Esophagus (tissue), 2 donors: ENCODE results near the gene SMYD3. TPM values are rescaled to one million over a fixed set of nuclear protein-coding genes. Genes with fewer than 3 reads are reported as not detected.

Source experiments
- H3K27ac ChIP-seq, 2 donors: one replicate each; pipeline ENCODE4 v1.5.1; 2013; ENCODE audit warnings: low read depth in 2 of 2, mild to moderate bottlenecking in 2 of 2, inconsistent platforms in 1 of 2, low read length in 1 of 2, moderate library complexity in 1 of 2
- H3K27me3 ChIP-seq, 2 donors: one replicate each; pipeline ENCODE4 v1.6.1; 2013; ENCODE audit warnings: low read length in 2 of 2, control low read depth in 1 of 2, mild to moderate bottlenecking in 1 of 2; ENCODE audit not compliant: insufficient read depth in 2 of 2, control insufficient read depth in 1 of 2
- H3K36me3 ChIP-seq, 2 donors: one replicate each; pipeline ENCODE4 v1.6.1; 2013; ENCODE audit warnings: low read length in 1 of 2; ENCODE audit not compliant: control insufficient read depth in 2 of 2, insufficient read depth in 2 of 2
- H3K4me1 ChIP-seq, 2 donors: one replicate each; pipeline ENCODE4 v1.6.1; 2013; ENCODE audit warnings: low read length in 1 of 2; ENCODE audit not compliant: control insufficient read depth in 2 of 2, insufficient read depth in 2 of 2
- H3K4me3 ChIP-seq, 2 donors: one replicate each; pipeline ENCODE4 v1.5.1; 2013; ENCODE audit warnings: low read length in 2 of 2, mild to moderate bottlenecking in 2 of 2, low read depth in 1 of 2, moderate library complexity in 1 of 2
- H3K9me3 ChIP-seq, 2 donors: one replicate each; pipeline ENCODE4 v1.6.1; 2013; ENCODE audit warnings: mild to moderate bottlenecking in 2 of 2, low read depth in 1 of 2, low read length in 1 of 2, moderate library complexity in 1 of 2; ENCODE audit not compliant: control insufficient read depth in 2 of 2, insufficient read depth in 1 of 2
- WGBS, 2 donors: extraction: QIAGEN DNeasy Blood & Tissue Kit; methylation state at CpG; one replicate each; pipeline ENCODE4 v1.1.7; 2013; 5-methylcytosine and 5-hydroxymethylcytosine counted together
- polyA plus RNA-seq, 2 donors: library from polyadenylated mRNA; stranded (reverse); fragments of 200-250 nt; gene quantifications; one replicate each; pipeline ENCODE4 v1.2.3, GENCODE V29; 2013
- donor health status: healthy with polysubstance abuse.
- donor health status: Bipolar disorder and iron deficiency.

The SMYD3 gene
- polyA plus RNA-seq, 2 donors = 5.0 to 5.7 TPM

- 61 to 75% methylated on average over 1 of the region's 1 CpG for WGBS, 2 donors
- no peaks in the 10 kb centered on the region for H3K27me3 ChIP-seq
- no peaks in the 10 kb centered on the region for H3K4me1 ChIP-seq
- H3K9me3 ChIP-seq = no peaks in the 10 kb centered on the region
- no peaks in the 10 kb centered on the region for H3K36me3 ChIP-seq
- H3K27ac ChIP-seq = no peak overlapping the region
- no peak overlapping the region for H3K4me3 ChIP-seq
Observed at GRCh38 chr1:246179401-246179800, 327.7 kb downstream of the SMYD3 start.

DNA sequence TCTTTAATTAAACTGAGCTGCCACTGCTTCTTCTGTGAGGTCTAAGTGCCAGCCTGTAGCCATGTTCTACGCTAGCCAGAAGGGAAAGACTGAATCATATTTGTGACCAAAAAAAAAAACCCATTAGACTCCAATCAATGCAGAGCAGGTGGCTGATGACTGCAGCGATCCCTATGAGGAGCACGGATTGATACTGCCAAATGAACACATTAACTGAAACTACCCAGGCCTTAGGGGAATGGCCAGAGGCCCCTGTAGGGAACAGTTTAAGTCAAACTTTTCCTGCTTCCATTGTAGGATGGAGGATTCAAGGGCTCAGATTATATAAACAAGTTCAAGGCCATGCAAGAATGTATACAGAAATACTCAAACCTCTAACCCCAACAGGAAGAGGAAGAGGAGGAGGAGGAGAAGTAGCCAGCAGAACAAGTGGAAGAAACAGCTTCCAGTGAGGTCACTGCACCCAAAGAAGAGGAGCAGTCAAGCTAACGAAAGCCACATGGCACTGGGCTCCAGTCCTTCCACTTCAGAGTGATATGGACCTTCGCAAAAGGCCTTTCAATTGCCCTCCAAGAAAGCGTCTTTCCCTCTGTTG lies 328.3 kb downstream of the SMYD3 start:
- no peak overlapping the region for H3K4me3 ChIP-seq
- H3K27me3 ChIP-seq = no peaks in the 10 kb centered on the region
- no peaks in the 10 kb centered on the region for H3K36me3 ChIP-seq
- H3K4me1 ChIP-seq = no peaks in the 10 kb centered on the region
- no peak overlapping the region for H3K27ac ChIP-seq
- H3K9me3 ChIP-seq = no peaks in the 10 kb centered on the region
- WGBS, 2 donors = 88 to 89% methylated on average over 6 of the region's 6 CpGs

GRCh38 chr1:246176126-246177024 lies 330.7 kb downstream of the SMYD3 start:
- 83 to 84% methylated on average over 11 of the region's 11 CpGs for WGBS, 2 donors
- H3K9me3 ChIP-seq = no peaks in the 10 kb centered on the region

DNA sequence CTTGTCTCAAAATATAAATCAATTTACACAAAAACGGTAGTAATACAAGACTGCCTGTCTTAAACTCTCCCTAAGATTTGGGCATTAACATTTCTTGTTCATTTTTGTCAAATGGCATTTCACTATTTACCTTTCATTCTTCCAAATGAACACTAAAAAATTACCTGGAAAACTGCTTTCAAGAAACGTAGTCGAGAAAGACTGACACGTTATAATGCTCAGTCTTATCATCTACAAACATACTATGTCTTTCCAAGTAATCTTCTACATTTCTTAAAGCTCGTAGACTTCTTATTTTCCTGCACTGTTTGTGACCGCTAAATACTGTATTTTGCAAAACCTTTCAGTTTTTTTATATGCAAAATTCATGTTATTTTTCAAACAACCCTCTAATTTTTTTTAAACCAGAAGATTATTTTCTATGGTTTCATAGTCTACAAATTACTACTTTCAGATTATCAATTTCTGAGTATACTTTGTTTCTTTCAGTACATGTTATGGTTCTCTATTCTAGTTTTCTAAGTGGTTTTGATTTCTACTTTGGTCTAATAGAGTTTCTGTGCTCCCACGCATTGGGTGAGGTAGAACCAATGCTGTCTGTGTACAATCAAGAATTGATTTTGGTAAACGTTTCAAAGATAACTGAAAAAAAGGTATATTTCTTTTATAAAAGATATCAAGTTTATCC lies 336.4 kb downstream of the SMYD3 start:
- H3K27me3 ChIP-seq = no peaks in the 10 kb centered on the region
- H3K4me1 ChIP-seq = no peaks in the 10 kb centered on the region
- no peak overlapping the region for H3K27ac ChIP-seq
- H3K4me3 ChIP-seq = no peak overlapping the region
- WGBS, 2 donors = 90 to 92% methylated on average over 8 of the region's 8 CpGs
- no peaks in the 10 kb centered on the region for H3K36me3 ChIP-seq
- H3K9me3 ChIP-seq = no peaks in the 10 kb centered on the region

More at GRCh38 chr1:246176126-246177024, 330.7 kb downstream of the SMYD3 start:
- Histone ChIP-seq H3K27ac (no peak overlapping the region), H3K4me3 (no peak overlapping the region), H3K36me3 (no peaks in the 10 kb centered on the region), H3K27me3 (no peaks in the 10 kb centered on the region), H3K4me1 (no peaks in the 10 kb centered on the region)

DNA sequence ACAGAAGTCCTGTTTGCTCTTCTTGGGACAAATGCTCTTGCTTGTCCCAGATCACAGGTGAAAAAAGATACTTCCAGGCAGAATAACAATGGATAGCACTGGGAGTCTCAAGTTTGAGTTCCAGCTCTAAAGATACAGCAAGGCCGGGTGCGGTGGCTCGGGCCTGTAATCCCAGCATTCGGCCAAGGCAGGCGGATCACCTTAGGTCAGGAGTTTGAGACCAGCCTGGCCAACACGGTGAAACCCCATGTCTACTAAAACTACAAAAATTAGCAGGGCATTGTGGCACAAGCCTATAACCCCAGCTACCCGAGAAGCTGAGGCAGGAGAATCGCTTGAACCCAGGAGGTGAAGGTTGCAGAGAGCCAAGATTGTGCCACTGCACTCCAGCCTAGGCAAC lies 337.6 kb downstream of the SMYD3 start:
- H3K27ac ChIP-seq = no peak overlapping the region
- no peaks in the 10 kb centered on the region for H3K4me1 ChIP-seq
- no peaks in the 10 kb centered on the region for H3K9me3 ChIP-seq
- H3K4me3 ChIP-seq = no peak overlapping the region
- H3K36me3 ChIP-seq = no peaks in the 10 kb centered on the region
- WGBS, 2 donors = 97 to 99% methylated on average over 8 of the region's 8 CpGs
- H3K27me3 ChIP-seq = no peaks in the 10 kb centered on the region

GRCh38 chr1:246169019-246169418 lies 338.1 kb downstream of the SMYD3 start:
- no peaks in the 10 kb centered on the region for H3K36me3 ChIP-seq
- no peaks in the 10 kb centered on the region for H3K4me1 ChIP-seq
- H3K27me3 ChIP-seq = no peaks in the 10 kb centered on the region
- H3K4me3 ChIP-seq = no peak overlapping the region
- no peaks in the 10 kb centered on the region for H3K9me3 ChIP-seq
- WGBS, 2 donors = 74 to 78% methylated on average over 5 of the region's 5 CpGs
- no peak overlapping the region for H3K27ac ChIP-seq

GRCh38 chr1:246166841-246167240 lies 340.2 kb downstream of the SMYD3 start:
- WGBS, 2 donors = 59 to 76% methylated on average over 11 of the region's 11 CpGs
- Histone ChIP-seq H3K4me1 (no peaks in the 10 kb centered on the region), H3K4me3 (no peak overlapping the region), H3K9me3 (no peaks in the 10 kb centered on the region), H3K27me3 (no peaks in the 10 kb centered on the region), H3K27ac (peak overlapping the region in 1 of 2 donors; percentile 22), H3K36me3 (no peaks in the 10 kb centered on the region)

- no peak overlapping the region for H3K4me3 ChIP-seq
- H3K27ac ChIP-seq = no peak overlapping the region
- no peaks in the 10 kb centered on the region for H3K36me3 ChIP-seq
- H3K4me1 ChIP-seq = no peaks in the 10 kb centered on the region
- 52 to 56% methylated on average over 7 of the region's 7 CpGs for WGBS, 2 donors
- H3K27me3 ChIP-seq = no peaks in the 10 kb centered on the region
- H3K9me3 ChIP-seq = no peaks in the 10 kb centered on the region
Observed at GRCh38 chr1:246165826-246166709, 341.0 kb downstream of the SMYD3 start.

DNA sequence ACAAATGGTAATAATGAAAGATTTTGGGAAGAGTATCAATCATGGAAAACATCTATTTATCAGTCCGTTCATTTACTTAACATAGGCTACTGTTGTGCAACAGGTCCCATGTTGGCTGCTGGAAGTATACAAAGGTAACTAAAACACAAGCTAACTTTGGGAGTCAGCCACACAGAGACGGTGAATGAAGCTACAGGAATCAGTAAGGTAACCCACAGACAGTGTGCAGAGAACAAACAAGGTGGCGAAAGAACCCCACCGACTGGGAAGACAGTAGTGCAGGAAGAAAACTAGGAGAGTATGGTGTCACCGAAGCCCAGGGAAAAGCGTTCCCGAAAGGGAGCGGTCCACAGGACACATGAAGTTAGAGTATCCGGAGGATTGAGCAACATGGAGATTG lies 342.3 kb downstream of the SMYD3 start:
- H3K9me3 ChIP-seq = no peaks in the 10 kb centered on the region
- no peaks in the 10 kb centered on the region for H3K36me3 ChIP-seq
- no peaks in the 10 kb centered on the region for H3K27me3 ChIP-seq
- no peak overlapping the region for H3K4me3 ChIP-seq
- no peaks in the 10 kb centered on the region for H3K4me1 ChIP-seq
- H3K27ac ChIP-seq = no peak overlapping the region
- WGBS, 2 donors = 96 to 97% methylated on average over 9 of the region's 9 CpGs
